IPS-11a (cell line): ENCODE results near the gene CDC42BPB.

Source experiments
- H3K4me3 ChIP-seq: one replicate; pipeline ENCODE4 v1.5.1; 2013; ENCODE audit warnings: low read depth, low read length, control low read depth

CDC42BPB gene

GRCh38 chr14:102949062-102949800 is 108.1 kb downstream of the CDC42BPB start:
- no peak overlapping the region for H3K4me3 ChIP-seq

- no peak overlapping the region for H3K4me3 ChIP-seq
Observed at GRCh38 chr14:102948698-102949061, 108.7 kb downstream of the CDC42BPB start.

DNA sequence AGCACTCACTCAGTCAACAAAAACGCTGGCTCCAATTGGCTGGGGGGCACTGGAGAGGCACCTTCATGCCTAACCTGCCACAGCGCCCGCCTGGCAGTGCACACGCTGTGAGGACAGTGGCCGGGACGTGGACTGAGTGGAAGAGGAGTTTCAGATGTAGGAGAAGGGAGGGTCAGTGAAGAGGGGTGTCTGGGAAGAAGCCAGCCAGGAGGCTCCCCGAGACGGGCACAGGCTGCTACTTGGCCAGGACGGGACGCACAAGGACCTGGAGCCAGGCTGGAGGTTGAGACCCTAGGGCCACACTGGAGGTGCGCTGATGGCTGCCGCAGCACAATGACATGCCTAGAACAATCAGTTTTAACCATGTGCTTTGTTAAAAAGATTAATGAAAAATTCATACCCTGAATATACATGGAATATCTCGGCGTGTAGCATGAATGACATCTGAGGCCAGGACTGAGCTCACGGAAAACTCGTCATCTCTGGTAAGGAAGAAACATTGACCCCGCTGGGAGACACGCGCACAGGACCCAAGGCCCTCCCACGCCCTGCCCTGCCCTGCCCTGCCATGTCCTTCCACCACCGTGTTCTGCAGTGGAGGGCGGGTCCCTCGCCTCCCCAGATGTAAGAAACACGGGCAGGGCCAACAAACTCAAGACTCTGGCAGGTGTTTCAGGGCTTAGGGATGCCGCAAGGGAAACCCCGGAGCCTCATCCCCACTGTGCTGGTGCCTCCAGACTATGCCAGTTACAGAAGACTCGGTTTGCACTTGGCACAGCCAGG is 109.8 kb downstream of the CDC42BPB start:
- H3K4me3 ChIP-seq, result no peak overlapping the region

- no peak overlapping the region for H3K4me3 ChIP-seq
Observed at GRCh38 chr14:102945346-102946130, 111.8 kb downstream of the CDC42BPB start.

DNA sequence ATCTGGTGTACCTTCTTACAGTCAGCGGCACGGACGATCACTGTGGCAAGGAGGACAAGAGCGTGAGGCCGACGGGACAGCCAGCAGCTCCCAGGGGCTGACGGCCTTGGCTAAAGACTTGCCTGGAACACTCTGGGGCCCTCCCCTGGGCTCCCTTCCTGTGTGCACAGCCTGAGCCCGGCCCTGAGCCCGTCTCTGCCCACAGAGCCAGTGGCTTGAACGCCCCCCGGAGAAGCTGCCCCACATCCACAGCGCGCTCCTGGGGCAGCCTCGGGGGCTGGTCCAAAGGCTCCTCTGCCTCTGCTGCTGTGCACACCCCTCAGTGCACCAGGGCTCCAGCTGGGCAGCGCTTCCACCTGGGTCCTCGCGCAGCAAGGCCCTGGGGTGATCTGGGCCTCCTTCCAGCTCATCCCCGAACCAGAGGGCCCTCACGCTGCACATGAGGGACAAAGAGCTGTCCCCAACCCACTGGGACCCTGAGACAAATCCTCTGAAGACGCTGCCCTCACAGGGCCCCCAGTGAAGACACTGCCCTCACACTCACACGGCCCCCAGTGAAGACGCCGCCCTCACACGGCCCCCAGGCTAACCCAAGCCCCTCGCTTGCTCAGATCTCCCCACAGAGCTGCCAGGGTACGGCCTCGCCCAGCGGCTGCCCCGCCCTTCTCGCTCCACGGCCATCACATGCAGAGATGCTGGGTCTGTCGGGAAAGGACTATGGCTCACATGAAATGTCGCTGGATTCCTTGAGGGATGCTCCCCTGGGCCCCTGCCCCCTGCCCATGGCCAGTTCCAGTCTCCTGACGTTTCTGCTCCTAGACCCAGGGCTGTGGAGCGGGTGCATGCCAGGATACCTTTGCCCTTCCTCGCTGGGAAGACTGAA is 112.7 kb downstream of the CDC42BPB start:
- H3K4me3 ChIP-seq, result no peak overlapping the region

DNA sequence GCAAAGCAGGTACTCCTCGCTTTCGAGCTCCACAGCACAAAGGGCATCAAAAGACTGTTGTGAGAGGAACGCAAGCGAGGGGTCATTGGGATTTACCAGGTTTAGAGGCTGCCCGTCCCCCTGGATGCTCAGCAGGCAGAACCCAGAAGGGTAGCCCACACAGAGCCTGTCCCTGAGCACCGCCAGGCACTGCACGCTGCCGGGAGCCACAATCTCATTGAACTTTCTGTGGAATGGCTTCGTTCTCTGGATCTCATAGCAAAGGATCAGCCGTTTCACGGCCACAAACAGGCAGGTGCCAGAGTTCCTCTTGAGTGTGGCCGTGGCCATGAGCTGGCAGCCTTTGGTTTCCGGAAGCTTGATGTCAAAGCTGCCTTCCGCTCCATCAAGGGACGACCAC is 113.4 kb downstream of the CDC42BPB start:
- no peak overlapping the region for H3K4me3 ChIP-seq

DNA sequence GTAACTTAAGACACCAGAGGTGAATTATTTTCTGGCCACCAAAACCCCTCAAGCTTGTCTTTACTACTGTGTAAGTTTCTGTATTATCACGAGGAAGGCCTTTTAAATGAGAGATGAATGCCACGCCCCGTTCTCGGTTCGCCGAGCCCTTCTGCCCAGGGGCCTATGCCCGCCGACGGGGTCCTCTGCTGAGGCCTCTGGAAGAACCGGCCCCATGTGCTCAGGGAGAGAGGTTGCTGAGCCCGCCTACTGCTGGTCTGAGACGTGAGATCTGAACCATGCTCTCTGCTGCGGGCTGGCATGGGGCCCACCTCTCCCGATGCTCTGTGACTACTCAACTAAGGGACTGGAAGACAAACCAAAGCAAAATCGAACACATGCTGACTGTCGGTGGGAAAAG is 113.9 kb downstream of the CDC42BPB start:
- no peak overlapping the region for H3K4me3 ChIP-seq

DNA sequence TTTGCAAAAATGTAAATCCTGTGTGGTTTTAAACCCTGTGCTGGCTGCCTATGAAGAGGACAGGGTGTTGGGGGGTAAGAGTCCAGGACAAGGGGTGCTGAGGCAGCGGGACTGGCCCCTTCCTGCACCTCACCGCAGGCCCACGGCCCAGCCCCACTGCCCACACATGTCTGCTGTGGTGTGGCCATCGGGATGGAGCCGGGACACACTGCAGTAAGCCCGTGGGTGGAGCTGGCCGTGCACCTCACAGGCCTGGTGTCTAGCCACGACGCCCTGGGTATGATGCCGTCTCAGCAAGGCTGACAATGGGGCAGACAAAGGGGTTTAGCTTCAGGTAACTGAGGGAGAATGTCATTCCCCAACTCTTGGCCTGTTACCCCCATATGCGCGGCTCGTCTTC is 115.3 kb downstream of the CDC42BPB start:
- no peak overlapping the region for H3K4me3 ChIP-seq

DNA sequence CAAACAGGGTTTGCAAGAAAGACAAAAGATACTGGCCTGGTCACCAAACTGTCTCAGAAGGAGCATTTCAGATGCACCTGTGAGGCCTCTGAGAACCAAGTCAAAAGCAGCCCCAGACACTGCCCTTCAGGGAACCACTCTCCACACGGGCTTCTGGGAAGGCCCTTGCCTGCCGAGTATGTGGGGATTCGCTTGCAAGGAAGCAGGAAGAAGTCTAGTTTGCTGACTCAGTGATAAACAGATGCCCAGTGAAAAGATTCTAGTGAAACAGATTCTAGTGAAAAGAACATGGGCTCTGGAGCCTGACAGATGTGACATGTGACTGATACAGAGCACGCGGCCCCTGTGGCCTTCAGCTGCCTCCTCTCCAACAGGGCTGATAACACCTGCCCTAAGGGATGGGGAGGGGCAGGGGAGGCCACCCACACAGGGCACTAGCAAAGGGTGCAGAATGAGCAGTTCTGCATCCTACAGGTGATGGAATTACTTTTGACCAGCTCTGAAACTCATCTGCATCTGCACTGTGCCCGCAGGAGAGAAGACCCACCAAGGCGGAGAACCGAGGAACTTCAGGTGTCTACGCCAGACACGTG is 115.8 kb downstream of the CDC42BPB start:
- H3K4me3 ChIP-seq, result no peak overlapping the region

DNA sequence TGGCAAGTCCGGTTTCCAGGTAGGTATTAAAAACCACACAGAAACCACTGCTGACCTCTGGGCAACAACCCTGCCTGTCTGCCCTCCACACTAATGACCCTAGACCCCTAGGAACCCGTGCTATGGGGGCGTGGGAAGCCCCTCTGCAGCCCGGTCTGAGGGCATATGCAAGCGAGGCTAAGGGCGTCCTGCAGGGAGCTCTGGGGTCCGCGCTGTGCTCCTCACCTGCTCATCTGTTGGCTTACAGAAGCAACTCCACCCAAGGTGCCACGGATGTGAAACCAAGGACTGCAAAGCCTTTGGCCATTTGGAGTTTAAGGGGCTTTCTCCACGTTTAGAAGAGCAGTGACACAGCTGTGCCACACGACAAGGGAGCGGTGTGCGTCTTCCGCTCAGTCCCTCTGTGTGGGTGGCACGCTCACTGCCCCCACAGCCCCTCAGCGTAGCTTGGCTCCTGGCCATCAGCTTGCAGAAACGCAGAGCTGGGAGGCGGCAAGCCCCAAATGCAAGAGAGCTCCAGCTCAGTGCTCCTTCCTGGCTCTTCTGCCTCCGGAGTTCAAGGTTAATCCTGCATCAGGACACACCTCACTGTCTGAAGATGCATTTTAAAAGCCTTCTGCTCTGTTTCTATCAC is 116.5 kb downstream of the CDC42BPB start:
- H3K4me3 ChIP-seq, result no peak overlapping the region

DNA sequence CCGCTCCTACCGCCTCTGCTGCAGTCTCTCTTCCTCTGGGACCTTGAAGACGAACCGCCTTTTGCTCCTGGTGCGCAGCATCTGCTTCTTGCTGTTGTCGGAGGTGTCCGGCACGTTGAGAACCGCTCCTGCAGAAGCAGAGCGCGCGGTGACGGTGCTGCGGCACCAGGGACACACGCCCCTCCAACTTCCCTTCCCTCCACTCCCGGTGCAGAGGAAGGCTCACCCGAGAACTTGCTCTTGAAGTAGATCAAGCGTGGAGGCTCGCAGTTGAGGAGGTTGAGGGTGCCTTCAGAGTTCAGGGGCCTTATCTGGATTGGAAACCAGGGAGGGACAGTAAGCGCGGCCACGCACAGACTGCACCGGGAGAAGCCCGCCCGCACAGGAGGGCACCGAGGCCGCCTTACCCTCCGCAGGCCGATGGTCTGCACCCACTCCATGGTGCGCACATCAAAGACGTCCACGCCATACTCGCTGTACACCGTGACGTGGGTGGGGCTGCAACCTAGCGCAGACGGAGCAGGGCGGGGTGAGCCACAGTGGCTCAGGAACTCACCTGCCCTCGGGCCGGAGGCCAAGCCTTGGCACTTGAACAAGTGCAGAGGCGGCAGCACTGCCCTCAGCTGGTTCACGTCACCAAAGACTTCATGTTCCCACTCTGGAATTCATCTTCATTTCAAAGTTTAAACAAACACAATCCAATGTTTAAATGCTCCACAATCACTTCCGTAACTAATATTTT is 117.4 kb downstream of the CDC42BPB start:
- no peak overlapping the region for H3K4me3 ChIP-seq

DNA sequence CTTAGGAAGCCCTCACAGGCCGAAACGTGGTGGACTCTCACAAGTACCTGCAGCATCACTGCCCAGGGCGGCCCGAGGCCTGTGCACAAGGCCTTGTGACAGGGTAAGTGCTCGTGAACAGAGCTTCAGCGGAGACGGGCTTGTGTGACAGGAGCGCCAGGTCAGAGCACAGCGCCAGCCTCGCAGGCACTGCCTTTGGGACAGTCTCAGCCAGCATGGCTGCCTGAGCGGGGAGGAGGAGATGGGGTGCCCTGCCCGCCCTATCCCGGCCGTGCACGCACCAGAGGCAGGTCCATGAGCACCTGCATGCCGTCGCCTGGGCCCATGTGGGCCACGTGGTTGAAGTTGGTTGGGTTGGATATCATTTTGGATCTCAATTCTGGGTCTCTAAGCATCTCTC is 118.0 kb downstream of the CDC42BPB start:
- no peak overlapping the region for H3K4me3 ChIP-seq

DNA sequence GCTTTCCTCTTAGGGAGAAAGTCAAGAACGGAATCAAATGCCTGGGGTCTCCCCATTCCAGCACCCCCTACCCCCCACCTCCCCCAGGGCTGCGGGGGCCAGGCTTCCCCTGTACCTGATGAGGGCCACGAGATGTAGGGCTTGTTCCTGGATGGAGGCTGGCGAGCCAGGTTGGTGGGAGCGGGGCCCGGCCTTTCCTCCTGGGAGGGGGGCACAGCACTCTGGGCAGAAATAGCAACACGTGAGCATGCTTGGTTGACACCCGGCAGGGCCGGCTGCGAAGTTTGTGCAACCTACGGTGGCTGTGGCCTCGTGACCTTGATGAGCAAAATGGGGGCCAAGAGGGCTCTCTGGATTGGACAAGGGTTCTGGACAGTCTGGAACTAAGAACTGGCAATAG is 119.2 kb downstream of the CDC42BPB start:
- no peak overlapping the region for H3K4me3 ChIP-seq

DNA sequence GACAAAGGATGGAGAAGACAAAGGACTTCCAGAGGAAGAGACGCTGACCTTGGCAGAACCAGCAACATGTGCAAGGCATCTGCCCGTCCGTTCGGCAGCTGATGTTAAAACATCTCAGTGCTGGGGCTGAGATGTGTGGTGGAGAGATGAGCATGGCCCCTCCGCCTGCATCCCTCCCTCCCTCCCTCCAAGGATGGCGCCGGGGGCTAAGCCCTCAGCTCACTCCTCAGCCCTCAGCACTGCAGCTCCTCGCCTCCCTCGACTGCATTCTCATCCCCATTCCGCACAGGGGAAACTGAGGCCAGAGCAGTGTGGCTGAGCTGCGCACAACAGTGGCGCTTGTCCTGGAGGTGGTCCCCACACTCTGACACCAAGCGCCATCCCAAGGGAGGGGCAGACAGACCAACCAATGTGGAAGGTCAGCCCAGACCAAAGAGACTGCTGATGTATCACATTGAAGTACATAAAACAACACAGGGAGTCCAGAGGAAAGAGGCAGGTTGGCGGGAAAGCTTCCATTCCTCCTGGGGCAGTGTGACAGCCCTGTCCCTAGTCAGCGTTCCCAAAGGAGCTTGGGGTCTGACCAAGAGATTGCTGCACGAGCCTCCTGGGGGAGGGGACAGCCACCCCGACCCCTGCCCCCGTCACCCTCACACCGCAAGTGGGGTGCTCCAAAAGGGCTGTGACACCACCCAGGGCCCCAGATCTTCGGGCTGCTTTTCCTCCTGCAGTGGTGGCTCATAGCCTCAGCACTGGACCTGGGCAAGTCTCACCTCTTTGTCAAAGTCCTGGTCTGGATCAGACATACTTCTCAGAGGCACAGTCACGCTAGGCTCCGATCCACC is 119.8 kb downstream of the CDC42BPB start:
- H3K4me3 ChIP-seq, result no peak overlapping the region

DNA sequence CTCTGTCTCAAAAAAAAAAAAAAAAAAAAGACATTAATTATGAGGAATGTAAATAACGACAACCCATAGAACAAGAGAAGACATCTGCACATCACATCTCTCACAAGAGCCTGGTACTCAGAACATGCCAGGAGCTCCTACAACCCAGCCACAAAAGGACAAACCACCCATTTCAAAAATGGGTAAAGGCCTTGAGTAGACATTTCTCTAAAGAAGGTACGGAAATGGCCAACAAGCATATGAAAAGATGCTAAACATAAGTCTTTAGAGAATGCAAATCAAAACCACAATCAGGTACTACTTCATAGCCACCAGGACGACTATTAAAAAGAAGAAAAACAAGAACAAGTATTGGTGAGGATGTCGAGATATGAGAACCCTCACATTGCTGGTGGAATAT is 121.6 kb downstream of the CDC42BPB start:
- no peak overlapping the region for H3K4me3 ChIP-seq

GRCh38 chr14:102933618-102934231 is 123.6 kb downstream of the CDC42BPB start:
- no peak overlapping the region for H3K4me3 ChIP-seq

DNA sequence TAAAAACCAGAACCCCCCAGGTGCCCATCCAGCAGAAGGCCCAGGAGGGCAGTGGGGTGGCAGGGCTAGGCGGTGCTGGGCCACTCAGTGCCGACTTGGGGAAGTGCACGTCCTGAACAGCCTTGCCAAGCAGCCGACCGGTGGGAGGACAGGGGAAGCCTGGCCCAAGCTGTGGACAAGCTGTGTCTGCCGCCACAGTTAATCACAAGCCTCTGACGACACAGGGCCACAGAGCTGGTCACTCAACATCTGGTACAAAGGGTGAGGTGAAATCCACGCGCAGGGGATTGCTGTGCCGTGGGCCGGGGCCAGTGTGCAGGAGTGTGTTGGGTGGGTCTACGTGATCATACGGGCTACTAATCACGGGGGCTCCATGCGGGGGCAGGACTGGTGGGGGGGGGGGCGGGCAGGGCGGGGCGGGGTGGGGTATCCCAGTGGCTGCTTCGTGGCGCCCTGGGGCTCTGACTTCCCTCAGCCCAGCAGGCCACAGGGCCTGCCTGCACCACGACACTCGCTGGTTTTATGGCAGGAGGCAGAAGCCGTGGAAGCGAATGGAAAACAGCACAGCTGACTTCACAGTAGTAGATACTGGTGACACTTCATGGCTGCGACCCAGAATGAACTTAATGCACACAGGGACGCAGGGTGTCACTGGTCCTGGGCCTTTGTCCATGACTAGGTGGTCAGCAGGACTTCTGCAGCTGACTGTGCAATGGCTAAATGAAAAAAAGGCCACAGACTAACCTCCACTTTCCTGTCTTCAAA is 124.7 kb downstream of the CDC42BPB start:
- H3K4me3 ChIP-seq, result no peak overlapping the region
